Mucosa of gallbladder (tissue), 1 donor: ENCODE results near the gene FXR2. TPM values are rescaled to one million over a fixed set of nuclear protein-coding genes. Genes with fewer than 3 reads are reported as not detected.

Experiments used
- DNase-seq: peaks from one replicate; pipeline ENCODE4 v3.0.0-alpha.2; 2020; ENCODE audit warnings: low spot score
- total RNA-seq: library from RNA; stranded (reverse); gene quantifications from one replicate; pipeline ENCODE4 v1.2.1, GENCODE V29; 2021
- donor health status: DM: no; HTN: no; CAD: no.

The FXR2 gene
- total RNA-seq, 1 donor from 2014 or later: 39.3 TPM

GRCh38 chr17:7589204-7589868 is 25.4 kb downstream of the FXR2 start:
- peak; percentile 84 for DNase-seq

- DNase-seq: no peak
Observed at GRCh38 chr17:7588553-7589203, 26.0 kb downstream of the FXR2 start.

GRCh38 chr17:7587420-7588151 is 27.1 kb downstream of the FXR2 start:
- no peak for DNase-seq

- DNase-seq: no peak
Observed at GRCh38 chr17:7586673-7587419, 27.9 kb downstream of the FXR2 start.

- DNase-seq: peak; percentile 97
Observed at GRCh38 chr17:7583253-7584109, 31.2 kb downstream of the FXR2 start, which contains the start of gene MPDU1. TSS of gene MPDU1 (plus strand) at chr17:7583852. CDS start at chr17:7583863, 11 bp downstream.

- no peak for DNase-seq
Observed at GRCh38 chr17:7582396-7583252, 32.1 kb downstream of the FXR2 start.

GRCh38 chr17:7580604-7581575 is 33.8 kb downstream of the FXR2 start:
- no peak for DNase-seq

GRCh38 chr17:7579834-7580603 is 34.7 kb downstream of the FXR2 start:
- no peak for DNase-seq

GRCh38 chr17:7579001-7579833 is 35.5 kb downstream of the FXR2 start, which contains the start of gene CD68:
TSS of gene CD68 (plus strand) at chr17:7579638. CDS start at chr17:7579678, 40 bp downstream.
- peak; percentile 73 for DNase-seq

- no peak for DNase-seq
Observed at GRCh38 chr17:7577327-7578199, 37.1 kb downstream of the FXR2 start.

GRCh38 chr17:7576432-7576937 is 38.2 kb downstream of the FXR2 start:
- DNase-seq: no peak

- DNase-seq: no peak
Observed at GRCh38 chr17:7575959-7576358, 38.7 kb downstream of the FXR2 start.

GRCh38 chr17:7575481-7575883 is 39.2 kb downstream of the FXR2 start:
- no peak for DNase-seq

GRCh38 chr17:7574176-7574953 is 40.3 kb downstream of the FXR2 start:
- no peak for DNase-seq
